ENCODE results near the gene FPR2. TPM values are rescaled to one million over a fixed set of nuclear protein-coding genes. Genes with fewer than 3 reads are reported as not detected.
"Not testable (repeated sequence)": the region's sequence is repeated elsewhere in the genome, so short reads cannot be mapped to it uniquely, and the experiment has no call there.

Gene FPR2
- total RNA-seq, 2 donors from 2014 or later = not detected

GRCh38 chr19:51754770-51755169 lies 6.2 kb upstream of the FPR2 start:
- Mint-ChIP-seq H3K9me3 (peaks cover 6% of the 10 kb centered on the region), H3K4me1 (no peaks in the 10 kb centered on the region), H3K36me3 (ENCODE audit: low read depth) (no peaks in the 10 kb centered on the region), H3K27me3 (peaks cover 10% of the 10 kb centered on the region), H3K4me3 (no peak overlapping the region), H3K27ac (no peak overlapping the region)
- ATAC-seq (replicated peaks) = no peak

GRCh38 chr19:51755571-51755970 lies 5.4 kb upstream of the FPR2 start:
- Mint-ChIP-seq H3K27ac (no peak overlapping the region), H3K9me3 (peaks cover 6% of the 10 kb centered on the region), H3K36me3 (ENCODE audit: low read depth) (no peaks in the 10 kb centered on the region), H3K4me1 (no peaks in the 10 kb centered on the region), H3K4me3 (no peak overlapping the region), H3K27me3 (peaks cover 10% of the 10 kb centered on the region)
- no peak for ATAC-seq (replicated peaks)

- Mint-ChIP-seq H3K27ac (no peak overlapping the region), H3K4me1 (no peaks in the 10 kb centered on the region), H3K27me3 (peaks cover 21% of the 10 kb centered on the region), H3K36me3 (ENCODE audit: low read depth) (no peaks in the 10 kb centered on the region), H3K9me3 (no peaks in the 10 kb centered on the region), H3K4me3 (no peak overlapping the region)
- ATAC-seq (replicated peaks) = no peak
These were observed 716 bp downstream of the FPR2 start for GRCh38 chr19:51761696-51762095.

GRCh38 chr19:51765086-51765485 lies 4.1 kb downstream of the FPR2 start:
- no peak for ATAC-seq (replicated peaks)
- Mint-ChIP-seq H3K9me3 (no peaks in the 10 kb centered on the region), H3K27ac (no peak overlapping the region), H3K4me3 (no peak overlapping the region), H3K36me3 (ENCODE audit: low read depth) (no peaks in the 10 kb centered on the region), H3K4me1 (no peaks in the 10 kb centered on the region), H3K27me3 (peaks cover 24% of the 10 kb centered on the region)

- H3K4me3 Mint-ChIP-seq = no peak overlapping the region
- ATAC-seq (replicated peaks) = no peak
- no peaks in the 10 kb centered on the region for H3K4me1 Mint-ChIP-seq
- H3K27me3 Mint-ChIP-seq = peaks cover 25% of the 10 kb centered on the region
- H3K27ac Mint-ChIP-seq = no peak overlapping the region
- no peaks in the 10 kb centered on the region for H3K36me3 Mint-ChIP-seq (ENCODE audit: low read depth)
- no peaks in the 10 kb centered on the region for H3K9me3 Mint-ChIP-seq
These were observed 5.5 kb downstream of the FPR2 start for GRCh38 chr19:51766461-51766860.

- no peaks in the 10 kb centered on the region for H3K36me3 Mint-ChIP-seq (ENCODE audit: low read depth)
- H3K9me3 Mint-ChIP-seq = no peaks in the 10 kb centered on the region
- H3K4me3 Mint-ChIP-seq = no peak overlapping the region
- H3K4me1 Mint-ChIP-seq = no peaks in the 10 kb centered on the region
- peaks cover 30% of the 10 kb centered on the region for H3K27me3 Mint-ChIP-seq
- no peak for ATAC-seq (replicated peaks)
- no peak overlapping the region for H3K27ac Mint-ChIP-seq
These were observed 10.6 kb downstream of the FPR2 start for GRCh38 chr19:51771376-51772130.

- H3K27me3 Mint-ChIP-seq = peaks cover 33% of the 10 kb centered on the region
- ATAC-seq (replicated peaks) = no peak
These were observed 12.0 kb downstream of the FPR2 start for GRCh38 chr19:51772977-51773376.

GRCh38 chr19:51776561-51776960 lies 15.6 kb downstream of the FPR2 start:
- H3K4me3 Mint-ChIP-seq = not testable (repeated sequence)

More at GRCh38 chr19:51772977-51773376, 12.0 kb downstream of the FPR2 start:
- H3K9me3 Mint-ChIP-seq = no peaks in the 10 kb centered on the region
- no peaks in the 10 kb centered on the region for H3K4me1 Mint-ChIP-seq
- no peak overlapping the region for H3K27ac Mint-ChIP-seq
- H3K36me3 Mint-ChIP-seq (ENCODE audit: low read depth) = no peaks in the 10 kb centered on the region
- H3K4me3 Mint-ChIP-seq = no peak overlapping the region

GRCh38 chr19:51777570-51778462 lies 16.8 kb downstream of the FPR2 start:
- peak; percentile 62 for ATAC-seq (replicated peaks)
- H3K4me1 Mint-ChIP-seq = no peaks in the 10 kb centered on the region
- H3K4me3 Mint-ChIP-seq = no peak overlapping the region
- no peaks in the 10 kb centered on the region for H3K36me3 Mint-ChIP-seq (ENCODE audit: low read depth)
- H3K27me3 Mint-ChIP-seq = peaks cover 38% of the 10 kb centered on the region
- H3K9me3 Mint-ChIP-seq = no peaks in the 10 kb centered on the region
- no peak overlapping the region for H3K27ac Mint-ChIP-seq

More at GRCh38 chr19:51776561-51776960, 15.6 kb downstream of the FPR2 start:
- not testable (repeated sequence) for ATAC-seq (replicated peaks); H3K36me3 Mint-ChIP-seq (ENCODE audit: low read depth); H3K27ac Mint-ChIP-seq; H3K9me3 Mint-ChIP-seq; H3K4me1 Mint-ChIP-seq
- peaks cover 36% of the 10 kb centered on the region for H3K27me3 Mint-ChIP-seq

- Mint-ChIP-seq H3K27ac (no peak overlapping the region), H3K4me1 (no peaks in the 10 kb centered on the region), H3K27me3 (peaks cover 33% of the 10 kb centered on the region), H3K4me3 (no peak overlapping the region), H3K9me3 (no peaks in the 10 kb centered on the region), H3K36me3 (ENCODE audit: low read depth) (no peaks in the 10 kb centered on the region)
- no peak for ATAC-seq (replicated peaks)
These were observed 18.2 kb downstream of the FPR2 start for GRCh38 chr19:51779181-51779580.

GRCh38 chr19:51779703-51780102 lies 18.7 kb downstream of the FPR2 start:
- Mint-ChIP-seq H3K4me3 (no peak overlapping the region), H3K9me3 (no peaks in the 10 kb centered on the region), H3K4me1 (no peaks in the 10 kb centered on the region), H3K27me3 (peaks cover 31% of the 10 kb centered on the region), H3K27ac (no peak overlapping the region), H3K36me3 (ENCODE audit: low read depth) (no peaks in the 10 kb centered on the region)
- no peak for ATAC-seq (replicated peaks)

GRCh38 chr19:51780270-51780669 lies 19.3 kb downstream of the FPR2 start:
- Mint-ChIP-seq H3K4me3 (no peak overlapping the region), H3K27me3 (peaks cover 25% of the 10 kb centered on the region), H3K4me1 (no peaks in the 10 kb centered on the region), H3K9me3 (no peaks in the 10 kb centered on the region), H3K27ac (no peak overlapping the region), H3K36me3 (ENCODE audit: low read depth) (no peaks in the 10 kb centered on the region)
- no peak for ATAC-seq (replicated peaks)

GRCh38 chr19:51781999-51782398 lies 21.0 kb downstream of the FPR2 start:
- Mint-ChIP-seq H3K27me3 (peaks cover 13% of the 10 kb centered on the region), H3K4me3 (no peak overlapping the region), H3K9me3 (no peaks in the 10 kb centered on the region), H3K27ac (no peak overlapping the region), H3K36me3 (ENCODE audit: low read depth) (no peaks in the 10 kb centered on the region), H3K4me1 (no peaks in the 10 kb centered on the region)
- no peak for ATAC-seq (replicated peaks)

- ATAC-seq (replicated peaks) = peak; percentile 12
- no peak overlapping the region for H3K4me3 Mint-ChIP-seq
- H3K27me3 Mint-ChIP-seq = peaks cover 17% of the 10 kb centered on the region
- no peaks in the 10 kb centered on the region for H3K4me1 Mint-ChIP-seq
- no peak overlapping the region for H3K27ac Mint-ChIP-seq
- no peaks in the 10 kb centered on the region for H3K9me3 Mint-ChIP-seq
- no peaks in the 10 kb centered on the region for H3K36me3 Mint-ChIP-seq (ENCODE audit: low read depth)
These were observed 22.4 kb downstream of the FPR2 start for GRCh38 chr19:51783372-51783771.

Data from activated T-helper 17 cell treated with anti-CD3 and anti-CD28 coated beads, Interleukin-2, amount 50 U/mL, for 72 hours (primary cell).